GM19324 (cell line): Measurements from ENCODE around the gene ACSL3.
"Not testable (repeated sequence)": the region's sequence is repeated elsewhere in the genome, so short reads cannot be mapped to it uniquely, and the experiment has no call there.

Source experiments
- ATAC-seq: cut with Tn5 transposase; IDR thresholded peaks from one replicate; pipeline ENCODE4 v1.9.1; 2021; ENCODE audit warnings: mild to moderate bottlenecking, moderate library complexity; ENCODE audit not compliant: unreplicated experiment, low FRiP score

The ACSL3 gene

GRCh38 chr2:222963641-222964040 is 102.8 kb downstream of the ACSL3 start:
- ATAC-seq: no peak

DNA sequence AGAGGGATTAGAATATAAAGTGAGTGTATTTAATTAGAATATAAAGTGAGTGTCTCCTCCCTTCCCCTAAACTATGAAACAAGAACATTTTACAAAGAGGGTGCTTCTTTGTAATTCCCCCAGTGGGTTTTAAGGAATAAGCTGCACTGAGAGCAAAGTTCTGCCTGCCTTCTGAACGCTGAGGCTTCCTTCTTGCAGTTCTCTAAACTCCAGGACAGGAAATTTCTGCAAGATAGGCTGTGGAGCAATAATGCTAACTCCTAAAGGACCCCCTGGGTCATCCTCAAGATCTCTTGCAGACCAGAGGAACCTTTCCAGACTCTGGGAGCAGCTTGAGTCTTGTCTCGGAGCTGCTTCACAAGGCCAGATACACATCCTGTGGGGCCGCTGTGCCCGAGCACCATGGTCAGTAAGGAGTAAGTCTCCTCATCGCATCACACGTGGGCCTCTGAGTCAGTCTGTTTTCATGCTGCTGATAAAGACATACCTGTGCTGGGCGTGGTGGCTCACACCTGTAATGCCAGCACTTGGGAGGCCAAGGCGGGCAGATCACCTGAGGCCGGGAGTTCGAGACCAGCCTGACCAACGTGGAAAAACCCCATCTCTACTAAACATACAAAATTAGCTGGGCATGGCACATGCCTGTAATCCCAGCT is 103.7 kb downstream of the ACSL3 start:
- no peak for ATAC-seq

DNA sequence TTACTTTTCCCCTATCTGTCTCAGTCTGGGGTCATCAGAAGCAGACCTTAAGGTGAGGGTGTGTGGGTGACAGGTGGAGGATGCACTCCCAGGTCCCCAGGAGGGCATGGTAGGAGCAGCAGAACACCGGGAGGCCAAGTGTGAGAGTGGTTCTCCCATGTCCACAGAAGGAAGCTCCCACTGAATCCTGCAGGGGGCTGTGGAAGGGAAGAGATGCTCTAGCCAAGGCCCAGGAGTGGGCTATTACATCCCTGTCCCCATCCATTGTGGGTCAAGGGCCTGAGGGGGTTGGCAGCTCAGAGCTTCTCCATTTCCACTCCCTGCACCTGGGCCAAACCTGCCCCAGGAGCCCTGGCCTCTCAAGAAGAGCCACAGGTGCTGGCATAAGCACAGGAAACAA is 104.7 kb downstream of the ACSL3 start:
- no peak for ATAC-seq

DNA sequence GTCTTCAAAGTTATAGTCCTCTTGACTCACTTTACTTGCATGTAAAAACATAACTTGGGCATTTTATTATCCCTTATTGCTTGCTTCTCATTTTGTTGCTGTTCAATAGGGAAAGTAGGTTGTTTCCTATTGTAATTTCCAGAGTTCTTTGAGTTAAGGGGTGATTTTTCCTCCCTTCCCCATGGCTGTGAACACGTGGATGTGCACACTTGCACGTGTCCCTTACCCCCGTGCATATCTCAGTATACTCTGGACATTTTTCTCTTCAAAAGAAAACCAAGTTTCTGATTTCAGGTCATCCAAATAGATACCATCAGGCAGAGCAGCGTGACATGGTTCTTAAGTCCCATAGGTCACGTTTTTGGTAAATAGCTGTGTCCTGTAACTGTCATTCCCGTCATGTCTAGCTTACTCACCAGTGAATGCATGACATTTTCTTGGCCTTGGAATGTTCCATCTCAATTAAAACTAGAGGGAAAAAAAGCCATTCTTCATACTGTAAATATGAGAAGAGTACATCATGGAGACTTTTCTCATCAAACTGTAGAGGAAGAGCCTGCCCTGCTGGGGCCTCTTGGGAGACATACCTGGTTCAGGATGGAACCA is 107.8 kb downstream of the ACSL3 start:
- no peak for ATAC-seq

DNA sequence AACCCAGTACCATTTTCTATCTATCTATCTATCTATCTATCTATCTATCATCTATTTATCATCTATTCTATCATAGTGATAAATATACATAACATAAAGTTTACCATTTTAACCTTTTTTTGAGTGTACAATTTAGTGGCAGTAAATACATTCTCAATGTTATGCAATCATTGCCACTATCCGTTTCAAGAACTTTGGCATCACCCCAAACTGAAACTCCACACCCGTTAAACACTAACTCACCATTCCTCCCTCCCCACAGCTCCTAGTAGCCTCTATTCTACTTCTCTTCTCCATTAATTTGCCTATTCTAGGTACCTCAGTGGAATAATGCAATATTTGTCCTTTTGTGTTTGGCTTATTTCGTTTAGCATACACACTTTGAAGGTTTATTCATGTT is 108.7 kb downstream of the ACSL3 start:
- ATAC-seq: no peak

- no peak for ATAC-seq
Observed at GRCh38 chr2:222972420-222972819, 111.6 kb downstream of the ACSL3 start.

GRCh38 chr2:222973237-222973636 is 112.4 kb downstream of the ACSL3 start:
- ATAC-seq: no peak

DNA sequence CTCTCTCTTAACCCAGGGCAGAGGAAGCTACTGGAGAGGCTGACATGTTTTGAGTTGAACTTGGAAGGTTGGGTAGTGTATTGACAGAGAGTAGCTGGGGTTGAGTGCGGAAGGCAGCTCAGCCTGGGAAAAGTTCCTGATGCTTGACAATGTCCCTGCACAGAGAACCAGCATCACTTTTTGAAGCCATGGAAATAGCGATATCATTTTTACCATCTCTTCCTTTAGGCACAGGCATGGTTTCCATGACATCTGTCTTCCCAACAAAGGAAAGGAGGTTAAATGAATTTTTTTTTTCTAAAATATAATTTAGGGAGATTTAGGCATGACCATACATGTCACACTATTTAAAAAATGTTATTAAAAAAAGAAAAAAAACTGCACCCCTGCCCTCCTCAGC is 112.9 kb downstream of the ACSL3 start:
- ATAC-seq: no peak

GRCh38 chr2:222976521-222977061 is 115.8 kb downstream of the ACSL3 start:
- ATAC-seq: no peak

GRCh38 chr2:222977121-222977520 is 116.3 kb downstream of the ACSL3 start:
- ATAC-seq: no peak

- no peak for ATAC-seq
Observed at GRCh38 chr2:222978850-222979249, 118.0 kb downstream of the ACSL3 start.

DNA sequence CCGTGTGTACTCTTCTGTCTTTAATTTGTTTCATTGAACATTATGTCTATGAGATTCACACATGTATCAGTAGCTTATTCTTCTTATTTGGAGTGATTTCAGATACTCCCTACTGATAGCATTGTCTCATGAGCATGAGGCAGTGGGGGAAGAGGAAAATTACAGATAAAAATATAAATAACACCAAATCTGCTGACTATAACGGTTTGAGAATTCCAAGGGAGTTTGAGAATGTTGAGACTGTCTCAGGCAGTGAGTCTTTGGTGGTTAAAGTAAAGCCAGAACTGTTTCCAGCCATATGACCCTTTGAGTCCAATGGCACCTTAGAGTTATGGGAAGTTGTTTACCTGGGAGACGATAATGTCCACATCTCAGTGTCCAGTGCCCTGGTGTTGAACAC is 118.6 kb downstream of the ACSL3 start:
- no peak for ATAC-seq

GRCh38 chr2:222982010-222982908 is 121.4 kb downstream of the ACSL3 start:
- no peak for ATAC-seq

GRCh38 chr2:222982909-222983265 is 122.1 kb downstream of the ACSL3 start:
- no peak for ATAC-seq

GRCh38 chr2:222984908-222985307 is 124.1 kb downstream of the ACSL3 start:
- ATAC-seq: no peak

DNA sequence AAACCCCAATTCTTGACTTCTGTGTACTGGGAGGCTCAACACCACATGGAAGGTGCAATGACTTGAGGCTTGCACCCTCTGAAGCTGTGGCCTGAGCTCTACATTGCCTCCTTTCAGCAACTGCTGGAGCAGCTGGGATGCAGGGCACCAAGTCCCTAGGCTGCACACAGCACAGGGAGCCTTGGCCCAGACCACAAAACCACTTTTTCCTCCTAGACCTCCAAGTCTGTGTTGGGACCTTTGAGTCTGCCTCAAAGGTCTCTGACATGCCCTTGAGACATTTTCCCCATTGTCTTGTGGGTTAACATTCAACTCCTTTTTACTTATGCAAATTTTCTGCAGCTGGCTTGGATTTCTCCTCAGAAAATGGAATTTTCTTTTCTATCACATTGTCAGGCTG is 128.6 kb downstream of the ACSL3 start:
- ATAC-seq: no peak

GRCh38 chr2:222990206-222990605 is 129.4 kb downstream of the ACSL3 start:
- not testable (repeated sequence) for ATAC-seq

- no peak for ATAC-seq
Observed at GRCh38 chr2:222992137-222992536, 131.3 kb downstream of the ACSL3 start.
